A673 (cell line): ENCODE results near the gene LYRM4.

ENCODE experiments used
- CTCF ChIP-seq: fragments of 300-800, 200-600 bp; sonication (generic); conservative IDR thresholded peaks from 2 replicates; pipeline ENCODE4 v1.5.1; 2017; ENCODE audit warnings: low read depth, mild to moderate bottlenecking, antibody characterized with exemption, low read length, moderate library complexity, mixed read lengths
- EZH2 ChIP-seq: fragments of 200-600 bp; sonication (generic); IDR thresholded peaks from 2 replicates; pipeline ENCODE4 v1.6.1; 2017; ENCODE audit warnings: borderline replicate concordance, low read depth, mild to moderate bottlenecking, mixed read lengths, antibody characterized with exemption, low read length; ENCODE audit not compliant: poor library complexity, severe bottlenecking

- TF ChIP-seq EZH2 (no peak), CTCF (no peak)
Measured at GRCh38 chr6:5088780-5089179, 172.0 kb downstream of the LYRM4 start.
